HG02884 (cell line): ENCODE measurements around the gene HIC2.
"Not testable (repeated sequence)": the region's sequence is repeated elsewhere in the genome, so short reads cannot be mapped to it uniquely, and the experiment has no call there.

Experiments
- ATAC-seq: cut with Tn5 transposase; IDR thresholded peaks from one replicate; pipeline ENCODE4 v1.9.1; 2021; ENCODE audit warnings: mild to moderate bottlenecking, moderate library complexity; ENCODE audit not compliant: unreplicated experiment

The HIC2 gene

GRCh38 chr22:21417227-21417746 lies at the start of gene HIC2:
HIC2 (plus strand) TSS chr22:21417371; CDS start chr22:21442832, 25,461 bp downstream.
- ATAC-seq, result not testable (repeated sequence)

GRCh38 chr22:21368603-21369310 lies 48.4 kb upstream of the HIC2 start:
- not testable (repeated sequence) for ATAC-seq

- not testable (repeated sequence) for ATAC-seq
These were observed 41.3 kb upstream of the HIC2 start for GRCh38 chr22:21375880-21376279.

- ATAC-seq, result not testable (repeated sequence)
These were observed 33.3 kb upstream of the HIC2 start, which contains the start of gene RIMBP3B for GRCh38 chr22:21383701-21384467. RIMBP3B (plus strand) TSS chr22:21383751; CDS start chr22:21383859, 108 bp downstream.

GRCh38 chr22:21384468-21385357 lies 32.5 kb upstream of the HIC2 start:
- ATAC-seq, result not testable (repeated sequence)

- ATAC-seq, result not testable (repeated sequence)
These were observed 27.7 kb upstream of the HIC2 start for GRCh38 chr22:21389480-21389879.

GRCh38 chr22:21390013-21390412 lies 27.2 kb upstream of the HIC2 start:
- not testable (repeated sequence) for ATAC-seq

GRCh38 chr22:21394613-21395012 lies 22.6 kb upstream of the HIC2 start:
- not testable (repeated sequence) for ATAC-seq

- ATAC-seq, result not testable (repeated sequence)
These were observed 15.8 kb upstream of the HIC2 start for GRCh38 chr22:21401197-21401969.

GRCh38 chr22:21402763-21403314 lies 14.3 kb upstream of the HIC2 start:
- not testable (repeated sequence) for ATAC-seq

- ATAC-seq, result not testable (repeated sequence)
These were observed 10.0 kb upstream of the HIC2 start for GRCh38 chr22:21407139-21407538.

GRCh38 chr22:21407792-21408191 lies 9.4 kb upstream of the HIC2 start:
- not testable (repeated sequence) for ATAC-seq

GRCh38 chr22:21416375-21416774 lies 796 bp upstream of the HIC2 start:
- not testable (repeated sequence) for ATAC-seq

- not testable (repeated sequence) for ATAC-seq
These were observed 682 bp downstream of the HIC2 start for GRCh38 chr22:21417853-21418252.

GRCh38 chr22:21418974-21419638 lies 1.9 kb downstream of the HIC2 start:
- ATAC-seq, result not testable (repeated sequence)

GRCh38 chr22:21420180-21420763 lies 3.1 kb downstream of the HIC2 start:
- not testable (repeated sequence) for ATAC-seq

- not testable (repeated sequence) for ATAC-seq
These were observed 7.0 kb downstream of the HIC2 start for GRCh38 chr22:21424084-21424709.
